Mononuclear cell (primary cell): ENCODE results near the gene BMP5. TPM values are rescaled to one million over a fixed set of nuclear protein-coding genes. Genes with fewer than 3 reads are reported as not detected.

Source experiments
- H3K27me3 ChIP-seq: 2 replicates; pipeline ENCODE4 v1.6.0; 2011; ENCODE audit warnings: low read length, control low read depth; ENCODE audit not compliant: insufficient read depth
- H3K4me1 ChIP-seq: 2 replicates; pipeline ENCODE4 v1.5.1; 2011; ENCODE audit warnings: mild to moderate bottlenecking, low read length, control low read depth; ENCODE audit not compliant: insufficient read depth
- H3K4me3 ChIP-seq: 2 replicates; pipeline ENCODE4 v1.5.1; 2011; ENCODE audit warnings: mild to moderate bottlenecking, low read length, moderate library complexity
- H3K9me3 ChIP-seq: 2 replicates; pipeline ENCODE4 v1.5.1; 2011; ENCODE audit warnings: low read depth, mild to moderate bottlenecking, control low read depth, low read length
- total RNA-seq: library from RNA; depleted of rRNA; stranded (reverse); fragments of >200 nt; gene quantifications from one replicate; pipeline ENCODE4 v1.2.3, GENCODE V29; 2012

Gene BMP5
- total RNA-seq, 1 donor, result not detected

- no peaks in the 10 kb centered on the region for H3K27me3 ChIP-seq
- no peak overlapping the region for H3K4me3 ChIP-seq
- H3K9me3 ChIP-seq, result no peaks in the 10 kb centered on the region
- H3K4me1 ChIP-seq, result no peaks in the 10 kb centered on the region
Observed at GRCh38 chr6:55839080-55839479, 36.3 kb downstream of the BMP5 start.

- Histone ChIP-seq H3K4me3 (no peak overlapping the region), H3K27me3 (no peaks in the 10 kb centered on the region), H3K9me3 (no peaks in the 10 kb centered on the region), H3K4me1 (no peaks in the 10 kb centered on the region)
Observed at GRCh38 chr6:55836945-55837344, 38.4 kb downstream of the BMP5 start.

DNA sequence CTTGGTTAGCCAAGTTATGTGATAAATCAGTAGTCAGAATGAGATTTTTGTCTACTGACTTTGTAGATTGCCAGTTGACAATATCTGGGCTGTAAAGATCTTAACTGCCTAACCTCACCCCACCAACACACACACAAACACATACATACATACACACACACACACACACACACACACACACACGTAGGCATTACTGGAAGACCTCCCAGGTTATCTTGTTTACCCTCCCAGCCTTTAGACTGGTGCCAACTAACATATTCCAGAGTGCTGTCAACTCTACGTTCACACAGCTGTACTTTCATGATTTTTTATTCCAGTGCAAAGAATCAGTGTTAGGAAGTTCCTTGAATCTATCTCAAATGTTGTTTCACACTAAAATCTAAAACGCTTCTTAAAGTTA, 38.9 kb downstream of the BMP5 start:
- no peaks in the 10 kb centered on the region for H3K4me1 ChIP-seq
- no peak overlapping the region for H3K4me3 ChIP-seq
- no peaks in the 10 kb centered on the region for H3K9me3 ChIP-seq
- no peaks in the 10 kb centered on the region for H3K27me3 ChIP-seq

GRCh38 chr6:55835220-55835619, 40.2 kb downstream of the BMP5 start:
- Histone ChIP-seq H3K27me3 (no peaks in the 10 kb centered on the region), H3K4me3 (no peak overlapping the region), H3K9me3 (no peaks in the 10 kb centered on the region), H3K4me1 (no peaks in the 10 kb centered on the region)

- H3K9me3 ChIP-seq, result no peaks in the 10 kb centered on the region
Observed at GRCh38 chr6:55833284-55833683, 42.1 kb downstream of the BMP5 start.

GRCh38 chr6:55827818-55828522, 47.4 kb downstream of the BMP5 start:
- H3K4me3 ChIP-seq, result no peak overlapping the region
- H3K27me3 ChIP-seq, result no peaks in the 10 kb centered on the region
- H3K4me1 ChIP-seq, result no peaks in the 10 kb centered on the region
- H3K9me3 ChIP-seq, result no peaks in the 10 kb centered on the region

More at GRCh38 chr6:55833284-55833683, 42.1 kb downstream of the BMP5 start:
- Histone ChIP-seq H3K4me3 (no peak overlapping the region), H3K4me1 (no peaks in the 10 kb centered on the region), H3K27me3 (no peaks in the 10 kb centered on the region)

- no peak overlapping the region for H3K4me3 ChIP-seq
- no peaks in the 10 kb centered on the region for H3K4me1 ChIP-seq
- no peaks in the 10 kb centered on the region for H3K9me3 ChIP-seq
- no peaks in the 10 kb centered on the region for H3K27me3 ChIP-seq
Observed at GRCh38 chr6:55826941-55827340, 48.4 kb downstream of the BMP5 start.

DNA sequence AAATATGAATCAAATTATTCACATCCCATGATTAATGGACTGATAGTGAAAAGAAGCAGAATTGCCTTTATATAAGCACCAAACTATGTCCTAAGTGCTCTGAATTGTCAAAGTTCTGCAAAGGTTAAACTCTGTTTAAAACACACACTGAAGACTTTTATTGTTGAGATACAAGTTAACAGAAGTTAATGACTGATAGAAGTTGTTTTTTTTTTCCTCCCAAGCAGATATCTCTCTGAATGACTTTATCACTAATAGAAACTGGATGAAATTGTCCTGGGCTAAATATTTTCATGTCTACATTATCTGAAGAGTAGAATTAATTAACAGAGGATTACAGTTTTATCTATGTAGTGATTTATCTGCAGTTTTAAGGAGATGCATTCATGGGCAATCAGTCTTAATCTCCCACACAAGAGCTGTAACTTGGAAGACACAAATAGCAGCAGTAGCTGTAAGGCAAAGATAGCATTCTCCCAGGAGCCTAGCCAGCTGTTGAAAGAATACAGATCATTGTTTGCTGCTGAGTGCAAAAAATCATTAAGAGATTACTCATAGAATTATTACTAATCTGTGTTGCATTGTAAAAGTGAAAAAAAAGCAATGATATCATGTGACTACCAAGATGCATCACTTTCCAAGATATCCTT, 49.9 kb downstream of the BMP5 start:
- Histone ChIP-seq H3K9me3 (no peaks in the 10 kb centered on the region), H3K27me3 (no peaks in the 10 kb centered on the region), H3K4me3 (no peak overlapping the region), H3K4me1 (no peaks in the 10 kb centered on the region)

DNA sequence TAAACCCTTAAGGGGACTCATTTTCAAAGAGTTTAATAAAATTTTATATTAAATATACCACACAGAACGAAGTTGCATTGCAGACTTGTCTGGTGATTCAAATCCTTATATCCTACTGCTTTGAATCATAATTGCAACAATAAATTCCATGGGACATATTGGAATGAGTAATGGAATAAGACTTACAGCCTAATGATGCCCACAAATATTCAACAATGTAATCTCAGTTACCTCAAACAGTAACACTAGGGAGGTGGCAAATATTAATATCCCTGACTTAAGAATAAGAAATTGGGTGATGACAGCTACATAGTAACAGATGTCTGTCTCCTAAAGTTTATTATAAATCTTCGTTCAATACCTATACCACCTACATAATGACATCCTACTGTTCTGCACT, 52.6 kb downstream of the BMP5 start:
- Histone ChIP-seq H3K4me3 (no peak overlapping the region), H3K4me1 (no peaks in the 10 kb centered on the region), H3K27me3 (no peaks in the 10 kb centered on the region), H3K9me3 (no peaks in the 10 kb centered on the region)

- no peak overlapping the region for H3K4me3 ChIP-seq
- H3K27me3 ChIP-seq, result no peaks in the 10 kb centered on the region
- no peaks in the 10 kb centered on the region for H3K4me1 ChIP-seq
- no peaks in the 10 kb centered on the region for H3K9me3 ChIP-seq
Observed at GRCh38 chr6:55822005-55822404, 53.4 kb downstream of the BMP5 start.

- no peaks in the 10 kb centered on the region for H3K9me3 ChIP-seq
- H3K27me3 ChIP-seq, result no peaks in the 10 kb centered on the region
Observed at GRCh38 chr6:55820696-55821095, 54.7 kb downstream of the BMP5 start.

DNA sequence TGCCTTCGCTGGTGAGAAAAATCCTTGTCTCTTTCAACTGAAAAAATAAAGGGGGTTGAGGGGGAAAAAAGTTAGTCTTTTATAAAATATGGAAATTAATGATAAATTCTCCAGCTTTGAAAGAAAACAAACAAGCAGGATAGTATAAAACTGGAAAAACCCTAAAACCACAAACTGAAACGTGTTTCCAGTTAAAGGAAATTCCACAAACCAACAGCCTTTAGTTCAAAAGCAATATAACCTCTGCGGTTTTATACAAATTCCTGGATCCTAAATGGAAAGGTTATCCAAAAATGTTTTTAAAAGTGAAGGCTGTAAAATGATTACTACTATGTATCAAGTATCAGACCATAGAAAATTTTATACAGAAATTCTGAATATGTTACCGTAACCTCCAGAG, 55.6 kb downstream of the BMP5 start:
- H3K27me3 ChIP-seq, result no peaks in the 10 kb centered on the region
- H3K4me3 ChIP-seq, result no peak overlapping the region
- no peaks in the 10 kb centered on the region for H3K9me3 ChIP-seq
- H3K4me1 ChIP-seq, result no peaks in the 10 kb centered on the region

More at GRCh38 chr6:55820696-55821095, 54.7 kb downstream of the BMP5 start:
- Histone ChIP-seq H3K4me3 (no peak overlapping the region), H3K4me1 (no peaks in the 10 kb centered on the region)

- Histone ChIP-seq H3K4me3 (no peak overlapping the region), H3K9me3 (no peaks in the 10 kb centered on the region), H3K4me1 (no peaks in the 10 kb centered on the region), H3K27me3 (no peaks in the 10 kb centered on the region)
Observed at GRCh38 chr6:55818482-55818881, 56.9 kb downstream of the BMP5 start.

DNA sequence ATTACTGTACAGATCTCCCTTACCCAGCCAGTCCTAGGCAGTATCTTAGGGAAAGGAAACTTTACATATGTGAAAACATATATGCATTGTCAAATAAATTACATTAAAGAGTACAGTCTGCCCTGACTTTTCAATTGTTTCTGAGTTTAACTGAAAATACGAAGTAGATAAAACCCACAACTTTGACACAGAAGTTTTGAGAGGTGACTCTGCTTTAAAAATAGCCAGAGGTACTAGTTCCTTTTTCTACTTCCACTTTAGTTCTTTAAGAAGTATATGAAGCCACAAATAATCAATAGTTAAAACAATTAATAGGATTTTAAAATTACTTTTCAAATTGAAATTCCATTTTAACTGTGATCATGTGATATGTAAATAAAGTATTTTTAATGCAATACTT, 62.9 kb downstream of the BMP5 start:
- H3K9me3 ChIP-seq, result no peaks in the 10 kb centered on the region
- H3K4me1 ChIP-seq, result no peaks in the 10 kb centered on the region
- no peak overlapping the region for H3K4me3 ChIP-seq
- no peaks in the 10 kb centered on the region for H3K27me3 ChIP-seq

DNA sequence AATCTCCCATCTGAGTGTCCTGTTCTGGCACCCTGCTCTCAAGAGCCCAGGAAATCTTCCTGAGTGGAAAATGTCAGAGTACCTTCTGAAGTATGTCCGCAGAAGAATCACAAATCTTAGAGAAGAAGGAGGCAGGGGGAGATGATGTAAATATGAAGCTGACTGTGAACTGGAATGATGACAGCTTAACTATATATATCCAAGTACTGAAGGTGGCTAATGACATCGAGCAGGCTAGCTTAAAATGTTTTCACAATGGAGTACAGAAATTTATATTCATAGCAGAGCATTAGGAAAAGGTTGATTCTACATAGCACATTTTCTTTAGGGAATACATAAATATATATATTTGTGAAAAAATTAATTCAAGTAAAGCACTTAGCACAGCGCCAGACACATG, 64.3 kb downstream of the BMP5 start:
- Histone ChIP-seq H3K9me3 (no peaks in the 10 kb centered on the region), H3K4me3 (no peak overlapping the region), H3K4me1 (no peaks in the 10 kb centered on the region), H3K27me3 (no peaks in the 10 kb centered on the region)

DNA sequence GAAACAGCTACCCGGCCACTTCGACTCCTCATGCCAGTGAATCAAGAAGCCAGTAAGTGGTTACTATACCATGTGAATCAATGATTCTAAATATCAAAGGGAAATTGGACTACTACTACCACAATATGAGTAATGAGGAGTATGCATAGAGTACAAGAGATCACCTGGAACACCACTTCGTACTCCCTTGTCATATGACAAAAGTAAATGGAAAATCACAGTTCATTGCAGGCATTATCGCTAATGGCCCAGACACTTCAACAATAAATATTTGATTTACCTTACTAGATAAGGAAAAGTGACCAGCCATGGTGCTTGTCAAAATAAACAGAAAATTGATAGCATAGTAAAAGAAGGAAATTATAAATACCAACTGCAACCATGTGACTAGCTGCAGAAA, 73.1 kb downstream of the BMP5 start:
- Histone ChIP-seq H3K4me3 (no peak overlapping the region), H3K4me1 (no peaks in the 10 kb centered on the region), H3K9me3 (no peaks in the 10 kb centered on the region), H3K27me3 (no peaks in the 10 kb centered on the region)
